H1 (cell line): ENCODE results near the gene PIAS1. TPM values are rescaled to one million over a fixed set of nuclear protein-coding genes. Genes with fewer than 3 reads are reported as not detected.

Source experiments
- CTCF ChIA-PET: fragments of 300-600 bp; sonication (Branson Sonifier 250); formaldehyde crosslinking; loops from one replicate; lab custom pipeline; 2021; ENCODE audit not compliant: partially characterized antibody; lab: Charles Lee
- POLR2A ChIA-PET: fragments of 300-600 bp; sonication (Branson Sonifier 250); formaldehyde crosslinking; loops from one replicate; lab custom pipeline; 2021; ENCODE audit warnings: inconsistent platforms; ENCODE audit not compliant: partially characterized antibody; lab: Charles Lee
- DNase-seq, 2 experiments: peaks; one replicate each; pipeline versions ENCODE4 v3.0.0 to v3.0.0-alpha.2; 2010 to 2022; ENCODE audit warnings: low spot score in 2 of 2, low read depth in 1 of 2, mixed read lengths in 1 of 2
- FAIRE-seq: peaks from 2 replicates; lab custom pipeline; 2011; peaks lifted over from hg19 to GRCh38; lab: Jason Lieb, UNC
- H2AFZ ChIP-seq: 2 replicates; pipeline ENCODE4 v1.8.1; 2012; ENCODE audit warnings: low read length, inconsistent platforms
- H2AK5ac ChIP-seq: 2 replicates; pipeline ENCODE4 v1.6.1; 2013; ENCODE audit warnings: low read depth, low read length
- H2BK120ac ChIP-seq: replicated peaks from 2 replicates; pipeline ENCODE3; 2013; ENCODE audit warnings: low read depth, low read length, inconsistent platforms
- H2BK12ac ChIP-seq: 2 replicates; pipeline ENCODE4 v1.6.1; 2013; ENCODE audit warnings: low read depth, low read length
- H2BK15ac ChIP-seq: 2 replicates; pipeline ENCODE4 v1.6.1; 2013; ENCODE audit warnings: low read length
- H2BK20ac ChIP-seq: 2 replicates; pipeline ENCODE4 v1.6.1; 2013; ENCODE audit warnings: low read length
- H2BK5ac ChIP-seq: 2 replicates; pipeline ENCODE4 v1.6.1; 2013; ENCODE audit warnings: low read depth, low read length
- H3K14ac ChIP-seq: 2 replicates; pipeline ENCODE4 v1.6.1; 2013; ENCODE audit warnings: inconsistent platforms; ENCODE audit not compliant: insufficient read length
- H3K18ac ChIP-seq: 2 replicates; pipeline ENCODE4 v1.6.1; 2013; ENCODE audit warnings: low read length; ENCODE audit errors: extremely low read depth
- H3K23ac ChIP-seq: 2 replicates; pipeline ENCODE4 v1.6.1; 2013; ENCODE audit warnings: inconsistent platforms; ENCODE audit not compliant: insufficient read length
- H3K23me2 ChIP-seq: 2 replicates; pipeline ENCODE4 v1.6.1; 2013; ENCODE audit warnings: low read depth, low read length
- H3K27ac ChIP-seq: 2 replicates; pipeline ENCODE4 v1.6.1; 2011; ENCODE audit warnings: low read depth, low read length, inconsistent platforms
- H3K27me3 ChIP-seq, 4 experiments: replicated peaks in 1 of 4; 1 replicate in 1 of 4; 2 replicates in 3 of 4; pipeline versions ENCODE4 v1.6.1 to v1.8.1; 2011 to 2013; ENCODE audit warnings: low read length in 3 of 4, mild to moderate bottlenecking in 3 of 4, inconsistent platforms in 2 of 4, mixed read lengths in 2 of 4, moderate library complexity in 1 of 4; ENCODE audit not compliant: control insufficient read depth in 3 of 4, insufficient read depth in 3 of 4; ENCODE audit errors: extremely low read depth in 1 of 4
- H3K36me3 ChIP-seq, 4 experiments: 2 replicates each; pipeline versions ENCODE4 v1.6.1 to v1.8.1; 2011 to 2013; ENCODE audit warnings: mild to moderate bottlenecking in 4 of 4, low read length in 3 of 4, moderate library complexity in 2 of 4, control low read depth in 1 of 4, inconsistent platforms in 1 of 4; ENCODE audit not compliant: insufficient read depth in 4 of 4, control insufficient read depth in 2 of 4
- H3K4ac ChIP-seq: replicated peaks from 2 replicates; pipeline ENCODE3; 2013; ENCODE audit warnings: low read length, low read depth, mixed read lengths, inconsistent platforms; ENCODE audit not compliant: insufficient read length
- H3K4me1 ChIP-seq, 4 experiments: replicated peaks in 1 of 4; 1 replicate in 1 of 4; 2 replicates in 3 of 4; pipeline versions ENCODE4 v1.6.1 to v1.8.1; 2011 to 2013; ENCODE audit warnings: low read length in 3 of 4, inconsistent platforms in 2 of 4, mixed read lengths in 1 of 4; ENCODE audit not compliant: insufficient read depth in 4 of 4, control insufficient read depth in 3 of 4
- H3K4me2 ChIP-seq, 2 experiments: 2 replicates each; pipeline versions ENCODE4 v1.6.1 to v1.8.1; 2011 to 2013; ENCODE audit warnings: low read depth in 2 of 2, low read length in 2 of 2, control low read depth in 1 of 2, inconsistent platforms in 1 of 2, mild to moderate bottlenecking in 1 of 2; ENCODE audit not compliant: insufficient read depth in 1 of 2
- H3K4me3 ChIP-seq, 4 experiments: fragments of 200-600, 300-600 bp in 1 of 4; sonication (generic), shearing (Covaris generic), sonication (Bioruptor Twin) in 1 of 4; 2 replicates each; pipeline versions ENCODE4 v1.5.1 to v1.8.1; 2011 to 2016; ENCODE audit warnings: low read length in 4 of 4, low read depth in 3 of 4, control low read depth in 2 of 4, inconsistent platforms in 2 of 4, mild to moderate bottlenecking in 2 of 4, mixed read lengths in 1 of 4, moderate library complexity in 1 of 4; ENCODE audit not compliant: insufficient read depth in 2 of 4; ENCODE audit errors: extremely low read depth in 1 of 4
- H3K56ac ChIP-seq: replicated peaks from 2 replicates; pipeline ENCODE3; 2013; ENCODE audit warnings: low read depth, mild to moderate bottlenecking, mixed read lengths, low read length, inconsistent platforms; ENCODE audit not compliant: insufficient read length
- H3K79me1 ChIP-seq: 2 replicates; pipeline ENCODE4 v1.6.1; 2013; ENCODE audit warnings: low read depth, low read length, control low read depth
- H3K79me2 ChIP-seq, 2 experiments: 2 replicates each; pipeline versions ENCODE4 v1.6.1 to v1.8.1; 2012 to 2013; ENCODE audit warnings: low read length in 2 of 2, mild to moderate bottlenecking in 2 of 2, inconsistent platforms in 1 of 2; ENCODE audit not compliant: insufficient read depth in 2 of 2, control insufficient read depth in 1 of 2
- H3K9ac ChIP-seq, 4 experiments: replicated peaks in 1 of 4; 1 replicate in 1 of 4; 2 replicates in 3 of 4; pipeline versions ENCODE4 v1.6.1 to v1.8.1; 2011 to 2013; ENCODE audit warnings: low read depth in 3 of 4, low read length in 3 of 4, control low read depth in 2 of 4, mild to moderate bottlenecking in 2 of 4, moderate library complexity in 2 of 4, inconsistent platforms in 1 of 4; ENCODE audit errors: extremely low read depth in 1 of 4
- H3K9me3 ChIP-seq, 2 experiments: 2 replicates each; pipeline versions ENCODE4 v1.6.1 to v1.8.1; 2012 to 2013; ENCODE audit warnings: mild to moderate bottlenecking in 2 of 2, moderate library complexity in 2 of 2, control low read depth in 1 of 2, inconsistent platforms in 1 of 2, low read depth in 1 of 2, low read length in 1 of 2, mixed read lengths in 1 of 2; ENCODE audit not compliant: insufficient read depth in 2 of 2
- H4K20me1 ChIP-seq, 2 experiments: replicated peaks in 1 of 2; 2 replicates each; pipeline versions ENCODE3 to v1.8.1; 2011 to 2013; ENCODE audit warnings: inconsistent platforms in 2 of 2, low read length in 2 of 2, mild to moderate bottlenecking in 1 of 2; ENCODE audit not compliant: insufficient read depth in 2 of 2, control insufficient read depth in 1 of 2
- H4K5ac ChIP-seq: 2 replicates; pipeline ENCODE4 v1.6.1; 2013; ENCODE audit warnings: low read length, low read depth, mixed read lengths, inconsistent platforms; ENCODE audit not compliant: insufficient read length
- H4K8ac ChIP-seq: 2 replicates; pipeline ENCODE4 v1.8.0; 2013; ENCODE audit warnings: mild to moderate bottlenecking, moderate library complexity, low read length, inconsistent platforms; ENCODE audit not compliant: insufficient read depth; ENCODE audit errors: extremely low read depth
- H4K91ac ChIP-seq: replicated peaks from 2 replicates; pipeline ENCODE3; 2013; ENCODE audit warnings: low read length, mixed read lengths, inconsistent platforms; ENCODE audit not compliant: insufficient read length
- SIX5 ChIP-seq: IDR thresholded peaks from 2 replicates; pipeline ENCODE4 v1.6.1; 2011; ENCODE audit warnings: mild to moderate bottlenecking, low read depth, low read length
- TAF1 ChIP-seq: IDR thresholded peaks from 2 replicates; pipeline ENCODE4 v1.6.1; 2011; ENCODE audit warnings: mild to moderate bottlenecking, low read depth, low read length
- TCF12 ChIP-seq: IDR thresholded peaks from 2 replicates; pipeline ENCODE4 v1.6.1; 2011; ENCODE audit warnings: low read depth, mild to moderate bottlenecking, low read length
- ZNF274 ChIP-seq: IDR thresholded peaks from 2 replicates; pipeline ENCODE4 v1.7.0; 2012; ENCODE audit warnings: low read length, borderline replicate concordance; ENCODE audit errors: extremely low read depth
- WGBS, 2 experiments: shearing (Covaris generic) in 1 of 2; methylation state at CpG; one replicate each; pipeline versions ENCODE4 v1.1.6 to v1.1.7; 2013 to 2015; ENCODE audit warnings: low lambda C conversion rate in 2 of 2, mixed read lengths in 2 of 2, inconsistent platforms in 1 of 2, low coverage in 1 of 2, missing lambda C conversion rate in 1 of 2; ENCODE audit not compliant: insufficient replicate concordance in 2 of 2, insufficient coverage in 1 of 2, insufficient read length in 1 of 2; ENCODE audit errors: extremely low coverage in 1 of 2, missing lambda C conversion rate in 1 of 2; 5-methylcytosine and 5-hydroxymethylcytosine counted together
- polyA plus RNA-seq, 7 experiments: library from polyadenylated mRNA; depleted of rRNA in 3 of 7; stranded (reverse) in 5 of 7; unstranded in 2 of 7; fragments of >200 nt in 5 of 7; fragments of 200-250 nt in 2 of 7; gene quantifications; 1 replicate in 5 of 7; 2 replicates in 1 of 7; 4 replicates in 1 of 7; pipeline versions ENCODE4 v1.2.1 to v1.2.3, GENCODE V29; 2011 to 2013; ENCODE audit warnings: missing spikeins in 2 of 7, mixed read lengths in 2 of 7
- total RNA-seq: library from RNA; stranded (reverse); fragmentation: NEBNext Ultra II Directional; extraction: Animal tissue kit (Norgen Biotek cat#: 25700); gene quantifications from 2 replicates; pipeline ENCODE4 v1.2.1, GENCODE V29; 2021

The PIAS1 gene
- total and polyA plus RNA-seq, 2 of the 8 experiments (the other 6 are each of a cell fraction or from before 2014, with no cell fraction given), result 30.8 to 34.5 TPM

DNA sequence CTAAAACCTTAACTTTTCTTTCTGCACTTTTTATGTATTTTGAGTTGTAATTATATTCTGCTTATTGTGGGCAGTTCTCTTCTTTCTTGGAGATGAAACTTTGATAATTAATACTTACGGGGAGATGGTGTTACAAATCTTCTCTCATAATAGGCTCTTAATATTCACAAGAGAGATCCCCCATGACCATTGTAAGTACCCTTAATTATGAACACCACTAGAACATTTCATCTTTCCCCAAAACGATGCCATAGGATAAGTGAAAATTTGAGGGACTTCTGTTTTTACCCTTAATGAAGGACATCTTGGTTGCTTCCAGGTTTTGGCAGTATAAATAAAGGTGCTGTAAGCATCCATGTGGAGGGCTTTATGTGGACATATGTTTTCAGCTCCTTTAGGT, 60.7 kb downstream of the PIAS1 start:
- Histone ChIP-seq H4K20me1 (peaks cover 0 to 2% of the 10 kb centered on the region in 2 experiments), H3K27ac (no peak overlapping the region), H3K4me1 (no peaks in the 10 kb centered on the region), H3K56ac (no peak overlapping the region), H3K18ac (no peak overlapping the region), H3K4me2 (no peak overlapping the region), H2AK5ac (no peak overlapping the region), H3K4ac (no peak overlapping the region), H3K23me2 (no peaks in the 10 kb centered on the region), H3K9me3 (no peaks in the 10 kb centered on the region), H2BK5ac (no peak overlapping the region), H3K23ac (no peak overlapping the region), H3K27me3 (no peaks in the 10 kb centered on the region), H4K8ac (no peak overlapping the region), H4K5ac (no peak overlapping the region), H3K79me1 (no peaks in the 10 kb centered on the region; the same call in 1 of the 2 replicates), H3K36me3 (no peaks in the 10 kb centered on the region), H3K14ac (no peak overlapping the region), H3K4me3 (no peak overlapping the region), H2BK15ac (no peak overlapping the region), H4K91ac (no peak overlapping the region), H3K9ac (no peak overlapping the region), H2BK12ac (no peak overlapping the region), H2BK120ac (no peak overlapping the region), H2BK20ac (no peak overlapping the region), H3K79me2 (peaks cover 0 to 42% of the 10 kb centered on the region in 2 experiments; a peak in 2 of 4 replicates), H2AFZ (no peak overlapping the region)
- no peak for FAIRE-seq
- TF ChIP-seq ZNF274 (no peak), SIX5 (no peak), TCF12 (no peak), TAF1 (no peak)
- no peak for DNase-seq
- ChIA-PET POLR2A (no interaction called here), CTCF (interaction anchor here (0.9 kb wide), 1 partner anchor 446 kb away, joined by 3 read pairs; no protein-coding TSS in a partner anchor)
- 93% methylated on average over 2 of the region's 2 CpGs; no CpG with 5 or more reads in 1 of the 2 experiments for WGBS, 2 experiments
